ENCODE results near the gene NCKAP5.

Gene NCKAP5

DNA sequence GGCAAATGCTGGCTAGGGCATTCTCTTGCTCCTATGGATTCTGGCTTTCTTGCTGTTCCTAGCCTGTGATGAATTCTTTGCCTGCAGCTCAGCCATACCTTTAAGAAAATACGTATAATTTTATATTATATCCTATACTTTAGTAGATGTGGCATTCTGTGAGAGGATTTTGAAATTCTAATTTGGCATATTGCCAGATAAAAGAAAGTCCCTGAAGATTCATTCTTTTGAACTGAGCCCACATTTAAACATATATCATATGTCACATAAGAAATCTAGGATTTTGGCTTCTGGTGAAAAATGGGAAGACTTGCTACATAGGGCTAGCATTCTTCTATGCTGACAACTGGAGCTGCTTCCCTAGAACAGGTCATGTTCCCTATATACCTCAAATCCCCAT, 806.8 kb downstream of the NCKAP5 start:
- Histone ChIP-seq H3K27me3 (no peaks in the 10 kb centered on the region), H3K4me1 (no peaks in the 10 kb centered on the region), H3K9me3 (no peaks in the 10 kb centered on the region), H3K36me3 (no peaks in the 10 kb centered on the region), H3K4me3 (ENCODE audit: low read depth, low read length) (no peak overlapping the region)
- DNase-seq = no peak
- TF ChIP-seq, protein P1, sequence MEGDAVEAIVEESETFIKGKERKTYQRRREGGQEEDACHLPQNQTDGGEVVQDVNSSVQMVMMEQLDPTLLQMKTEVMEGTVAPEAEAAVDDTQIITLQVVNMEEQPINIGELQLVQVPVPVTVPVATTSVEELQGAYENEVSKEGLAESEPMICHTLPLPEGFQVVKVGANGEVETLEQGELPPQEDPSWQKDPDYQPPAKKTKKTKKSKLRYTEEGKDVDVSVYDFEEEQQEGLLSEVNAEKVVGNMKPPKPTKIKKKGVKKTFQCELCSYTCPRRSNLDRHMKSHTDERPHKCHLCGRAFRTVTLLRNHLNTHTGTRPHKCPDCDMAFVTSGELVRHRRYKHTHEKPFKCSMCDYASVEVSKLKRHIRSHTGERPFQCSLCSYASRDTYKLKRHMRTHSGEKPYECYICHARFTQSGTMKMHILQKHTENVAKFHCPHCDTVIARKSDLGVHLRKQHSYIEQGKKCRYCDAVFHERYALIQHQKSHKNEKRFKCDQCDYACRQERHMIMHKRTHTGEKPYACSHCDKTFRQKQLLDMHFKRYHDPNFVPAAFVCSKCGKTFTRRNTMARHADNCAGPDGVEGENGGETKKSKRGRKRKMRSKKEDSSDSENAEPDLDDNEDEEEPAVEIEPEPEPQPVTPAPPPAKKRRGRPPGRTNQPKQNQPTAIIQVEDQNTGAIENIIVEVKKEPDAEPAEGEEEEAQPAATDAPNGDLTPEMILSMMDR (IDR thresholded peaks at IDR 0.05; ENCODE audit: low read depth, low read length) = no peak

DNA sequence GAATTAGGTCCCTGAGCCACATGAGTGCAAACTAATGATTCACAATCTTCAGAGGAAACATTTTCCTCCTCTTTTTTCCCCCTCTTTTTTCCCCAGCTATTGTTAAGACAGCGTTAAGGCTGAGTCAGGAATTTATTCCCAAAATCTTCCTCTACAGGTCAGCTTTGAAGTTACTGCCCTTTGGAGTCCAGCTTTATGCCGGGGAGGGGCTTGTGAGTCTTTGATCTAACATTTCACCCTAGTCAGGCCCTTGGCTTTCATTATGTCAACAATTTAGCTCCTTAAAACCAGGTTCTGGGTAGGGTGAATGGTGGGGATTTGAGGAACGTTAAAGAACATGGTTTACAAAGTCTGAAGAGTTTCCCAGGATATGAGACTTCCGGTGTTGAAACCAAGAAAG, 807.3 kb downstream of the NCKAP5 start:
- no peak overlapping the region for H3K4me3 ChIP-seq (ENCODE audit: low read depth, low read length)
- DNase-seq = no peak
- H3K36me3 ChIP-seq = no peaks in the 10 kb centered on the region
- TF ChIP-seq, protein P1 (IDR thresholded peaks at IDR 0.05; ENCODE audit: low read depth, low read length) = no peak
- no peaks in the 10 kb centered on the region for H3K4me1 ChIP-seq
- no peaks in the 10 kb centered on the region for H3K9me3 ChIP-seq
- no peaks in the 10 kb centered on the region for H3K27me3 ChIP-seq

DNA sequence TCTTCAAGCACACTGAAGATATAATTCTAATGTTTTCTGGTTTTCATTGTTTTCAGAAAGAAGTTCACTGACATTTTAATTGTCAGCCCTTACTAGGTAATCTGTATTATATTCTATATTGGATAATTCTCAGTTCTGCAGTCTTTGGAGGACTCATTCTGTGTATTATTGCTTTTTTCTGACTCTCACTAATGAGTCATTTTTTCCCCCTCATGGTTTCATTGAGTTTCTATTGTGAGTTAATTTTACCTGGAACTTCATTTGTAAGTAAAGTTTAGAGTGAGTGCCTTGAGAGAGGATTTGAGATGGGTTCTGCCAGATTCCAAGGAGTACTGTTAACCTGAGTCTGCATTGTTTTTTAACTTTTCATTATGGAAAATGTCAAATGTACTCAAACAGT, 807.9 kb downstream of the NCKAP5 start:
- Histone ChIP-seq H3K4me3 (ENCODE audit: low read depth, low read length) (no peak overlapping the region), H3K36me3 (no peaks in the 10 kb centered on the region), H3K9me3 (no peaks in the 10 kb centered on the region), H3K4me1 (no peaks in the 10 kb centered on the region), H3K27me3 (no peaks in the 10 kb centered on the region)
- TF ChIP-seq, protein P1 (IDR thresholded peaks at IDR 0.05; ENCODE audit: low read depth, low read length) = no peak
- DNase-seq = no peak

DNA sequence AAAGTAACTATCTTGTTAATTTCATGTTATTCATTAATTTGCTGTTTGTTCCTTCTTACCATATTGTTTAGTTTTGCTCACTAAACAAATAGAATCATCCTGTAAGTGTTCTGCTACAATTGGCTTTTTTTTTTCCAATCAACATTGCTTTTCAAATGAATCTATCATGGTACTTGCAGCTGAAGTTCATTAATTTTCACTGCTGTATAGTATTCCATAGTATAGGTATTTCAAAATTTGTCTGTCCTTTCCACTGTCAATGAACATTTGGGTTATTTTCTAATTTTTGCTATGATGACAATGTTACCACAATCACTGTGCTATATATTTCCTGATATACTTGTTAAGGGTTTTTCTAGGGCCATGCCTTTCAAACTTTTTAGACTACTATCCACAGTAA, 809.3 kb downstream of the NCKAP5 start:
- H3K4me1 ChIP-seq = no peaks in the 10 kb centered on the region
- TF ChIP-seq, protein P1 (IDR thresholded peaks at IDR 0.05; ENCODE audit: low read depth, low read length) = no peak

DNA sequence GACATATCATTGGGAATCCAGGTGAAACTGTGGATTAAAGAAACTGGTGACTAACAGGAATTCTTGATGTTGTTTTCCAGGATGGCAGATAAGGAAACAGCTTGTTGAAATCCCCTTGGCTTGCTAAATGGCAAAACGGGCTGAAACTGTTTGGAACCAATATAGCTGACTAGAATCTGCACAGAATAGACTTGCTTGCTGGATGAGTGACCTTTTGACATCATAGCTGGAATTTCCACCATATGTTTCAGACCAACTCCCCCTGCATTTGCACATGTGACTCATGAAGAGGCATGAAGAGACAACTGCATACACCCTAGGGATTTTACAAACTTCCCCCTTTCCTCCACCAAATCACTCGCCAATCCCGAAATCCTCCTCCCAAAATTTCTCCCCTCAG, 810.6 kb downstream of the NCKAP5 start:
- no peak overlapping the region for H3K4me3 ChIP-seq (ENCODE audit: low read depth, low read length)
- no peaks in the 10 kb centered on the region for H3K36me3 ChIP-seq
- no peaks in the 10 kb centered on the region for H3K9me3 ChIP-seq
- TF ChIP-seq, protein P1 (IDR thresholded peaks at IDR 0.05; ENCODE audit: low read depth, low read length) = no peak
- no peaks in the 10 kb centered on the region for H3K4me1 ChIP-seq
- DNase-seq = no peak
- H3K27me3 ChIP-seq = no peaks in the 10 kb centered on the region

More for the DNA sequence above, 809.3 kb downstream of the NCKAP5 start:
- H3K4me3 ChIP-seq (ENCODE audit: low read depth, low read length) = no peak overlapping the region
- H3K27me3 ChIP-seq = no peaks in the 10 kb centered on the region
- H3K9me3 ChIP-seq = no peaks in the 10 kb centered on the region
- no peaks in the 10 kb centered on the region for H3K36me3 ChIP-seq
- no peak for DNase-seq

DNA sequence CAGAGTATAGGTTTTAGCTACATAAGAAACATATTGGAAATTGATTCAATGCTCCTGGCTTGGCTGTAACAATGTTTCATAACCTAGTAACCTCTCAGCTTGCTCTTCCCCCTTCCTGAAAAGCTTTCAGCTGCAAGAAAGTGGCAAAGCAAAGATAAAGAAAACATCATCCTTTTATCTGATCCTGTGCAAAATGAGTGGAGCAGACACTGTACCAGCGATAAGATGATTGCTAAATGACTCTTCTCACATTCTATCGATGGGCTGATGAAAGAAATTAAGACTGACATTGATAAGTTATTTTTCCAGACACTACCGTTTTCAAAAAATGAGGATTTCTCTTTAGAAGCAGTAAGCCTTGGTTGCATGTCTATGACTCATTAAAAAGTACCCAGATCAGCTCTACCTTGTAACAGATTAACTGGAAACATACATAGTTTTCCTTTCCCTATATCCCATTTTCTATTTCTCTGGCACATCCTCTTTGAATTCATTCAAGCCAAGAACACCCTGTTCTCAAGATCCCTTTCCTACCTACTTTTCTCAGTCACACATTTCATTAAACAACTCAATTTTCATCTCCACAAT, 811.2 kb downstream of the NCKAP5 start:
- Histone ChIP-seq H3K4me1 (no peaks in the 10 kb centered on the region), H3K27me3 (no peaks in the 10 kb centered on the region), H3K4me3 (ENCODE audit: low read depth, low read length) (no peak overlapping the region), H3K9me3 (no peaks in the 10 kb centered on the region), H3K36me3 (no peaks in the 10 kb centered on the region)
- no peak for DNase-seq
- TF ChIP-seq, protein P1 (IDR thresholded peaks at IDR 0.05; ENCODE audit: low read depth, low read length) = no peak

Measured in BE2C (cell line).